ENCODE measurements around the gene HSPA13. TPM values are rescaled to one million over a fixed set of nuclear protein-coding genes. Genes with fewer than 3 reads are reported as not detected.

HSPA13 gene
- total and polyA plus RNA-seq, 2 donors (not counting 1 experiment from before 2014, with no cell fraction given) = 7.6 to 19.1 TPM

GRCh38 chr21:14382486-14382834 is 486 bp downstream of the HSPA13 start:
- no peak for ATAC-seq (ENCODE audit: low read depth)
- TF ChIP-seq EZH2 (IDR thresholded peaks at IDR 0.05; ENCODE audit: borderline replicate concordance, insufficient read depth, low read depth, low read length, poor library complexity, severe bottlenecking) = no peak
- TF ChIP-seq CTCF (IDR thresholded peaks at IDR 0.05) = no peak
- Mint-ChIP-seq H3K9me3 (ENCODE audit: insufficient read depth) (no peaks in the 10 kb centered on the region), H3K27ac (peak overlapping the region; percentile 98), H3K27me3 (no peaks in the 10 kb centered on the region), H3K4me3 (peak overlapping the region; percentile 100), H3K4me1 (peaks cover 37% of the 10 kb centered on the region)
- H3K27ac ChIP-seq (ENCODE audit: low read length in 2 of 2) = peak overlapping the region; percentile 91 to 96
- peaks cover 10 to 11% of the 10 kb centered on the region in 2 donors for H3K4me1 ChIP-seq (ENCODE audit: control insufficient read depth in 2 of 2, insufficient read depth in 2 of 2, low read length in 2 of 2)
- peak overlapping the region; percentile 79 to 90 (median 87) for H3K4me3 ChIP-seq (ENCODE audit: control extremely low read depth in 1 of 5, extremely low read depth in 1 of 5, insufficient read depth in 1 of 5, low read depth in 2 of 5, low read length in 4 of 5)
- no peak for DNase-seq
- 0% methylated on average over 5 of the region's 9 CpGs for WGBS (ENCODE audit: insufficient coverage)
- H3K79me2 ChIP-seq (ENCODE audit: control insufficient read depth, insufficient read depth, low read length) = peaks cover 32% of the 10 kb centered on the region
- H3K36me3 ChIP-seq (replicated peaks in 1 of 2; ENCODE audit: control extremely low read depth in 1 of 2, control insufficient read depth in 1 of 2, extremely low read depth in 1 of 2, insufficient read depth in 2 of 2, low read length in 1 of 2) = peaks cover 5 to 8% of the 10 kb centered on the region in 2 experiments
- ChIA-PET POLR2A (no interaction called here), CTCF (interaction anchor here (0.6 to 2.4 kb wide), 6 partner anchors 138 to 683 kb away, joined by 3 to 11 read pairs (median 3); no protein-coding TSS in a partner anchor)
- H4K20me1 ChIP-seq (ENCODE audit: control insufficient read depth, insufficient read depth, low read length, poor library complexity, severe bottlenecking) = no peaks in the 10 kb centered on the region
- H3K27me3 ChIP-seq (replicated peaks in 1 of 4; ENCODE audit: control extremely low read depth in 1 of 4, control insufficient read depth in 3 of 4, insufficient read depth in 4 of 4, low read length in 3 of 4) = no peaks in the 10 kb centered on the region
- intact Hi-C loops (cut with micrococcal nuclease) = loop anchor here (5.0 kb wide), 5 partner anchors 140 to 1100 kb away; no protein-coding TSS in a partner anchor
- H2AFZ ChIP-seq (ENCODE audit: insufficient read depth, low read depth, low read length, poor library complexity, severe bottlenecking) = peak overlapping the region; percentile 98
- H3K4me2 ChIP-seq (replicated peaks; ENCODE audit: low read depth, low read length, poor library complexity, severe bottlenecking) = peak overlapping the region; percentile 58
- H3K9me3 ChIP-seq (ENCODE audit: control extremely low read depth in 1 of 3, control insufficient read depth in 2 of 3, insufficient read depth in 1 of 3, low read length in 2 of 3) = no peaks in the 10 kb centered on the region
- peak overlapping the region; percentile 86 for H3K9ac ChIP-seq (ENCODE audit: low read length)

- no CpG with 5 or more reads among the region's 2 CpGs for WGBS (ENCODE audit: insufficient coverage)
- H3K4me1 Mint-ChIP-seq = peaks cover 13% of the 10 kb centered on the region
- no peaks in the 10 kb centered on the region for H3K27me3 Mint-ChIP-seq
Observed at GRCh38 chr21:14376854-14377253, 6.1 kb downstream of the HSPA13 start.

More at GRCh38 chr21:14376854-14377253, 6.1 kb downstream of the HSPA13 start:
- H3K4me3 Mint-ChIP-seq = no peak overlapping the region
- Histone ChIP-seq H2AFZ (ENCODE audit: insufficient read depth, low read depth, low read length, poor library complexity, severe bottlenecking) (no peak overlapping the region), H3K4me3 (ENCODE audit: control extremely low read depth in 1 of 5, extremely low read depth in 1 of 5, insufficient read depth in 1 of 5, low read depth in 2 of 5, low read length in 4 of 5) (no peak overlapping the region), H3K27ac (ENCODE audit: low read length in 2 of 2) (no peak overlapping the region), H3K9me3 (ENCODE audit: control extremely low read depth in 1 of 3, control insufficient read depth in 2 of 3, insufficient read depth in 1 of 3, low read length in 2 of 3) (no peaks in the 10 kb centered on the region), H3K9ac (ENCODE audit: low read length) (no peak overlapping the region), H3K79me2 (ENCODE audit: control insufficient read depth, insufficient read depth, low read length) (peaks cover 23% of the 10 kb centered on the region), H3K4me2 (replicated peaks; ENCODE audit: low read depth, low read length, poor library complexity, severe bottlenecking) (no peak overlapping the region), H4K20me1 (ENCODE audit: control insufficient read depth, insufficient read depth, low read length, poor library complexity, severe bottlenecking) (no peaks in the 10 kb centered on the region), H3K36me3 (replicated peaks in 1 of 2; ENCODE audit: control extremely low read depth in 1 of 2, control insufficient read depth in 1 of 2, extremely low read depth in 1 of 2, insufficient read depth in 2 of 2, low read length in 1 of 2) (peaks cover 15 to 36% of the 10 kb centered on the region in 2 experiments), H3K4me1 (ENCODE audit: control insufficient read depth in 2 of 2, insufficient read depth in 2 of 2, low read length in 2 of 2) (peaks cover 0 to under 1% of the 10 kb centered on the region in 2 donors), H3K27me3 (replicated peaks in 1 of 4; ENCODE audit: control extremely low read depth in 1 of 4, control insufficient read depth in 3 of 4, insufficient read depth in 4 of 4, low read length in 3 of 4) (no peaks in the 10 kb centered on the region)
- ATAC-seq (ENCODE audit: low read depth) (no peak), DNase-seq (no peak)
- ChIA-PET POLR2A (no interaction called here), CTCF (no interaction called here)
- no peak overlapping the region for H3K27ac Mint-ChIP-seq
- TF ChIP-seq EZH2 (IDR thresholded peaks at IDR 0.05; ENCODE audit: borderline replicate concordance, insufficient read depth, low read depth, low read length, poor library complexity, severe bottlenecking) (no peak), CTCF (IDR thresholded peaks at IDR 0.05) (no peak)
- intact Hi-C loops (cut with micrococcal nuclease) = no loop called here
- no peaks in the 10 kb centered on the region for H3K9me3 Mint-ChIP-seq (ENCODE audit: insufficient read depth)
